ENCODE data around the gene C9orf72. TPM values are rescaled to one million over a fixed set of nuclear protein-coding genes. Genes with fewer than 3 reads are reported as not detected.

Gene C9orf72
- total and polyA plus RNA-seq, 2 of the 13 experiments (the other 11 are each of a cell fraction or from before 2014, with no cell fraction given), result 3.1 to 5.9 TPM

DNA sequence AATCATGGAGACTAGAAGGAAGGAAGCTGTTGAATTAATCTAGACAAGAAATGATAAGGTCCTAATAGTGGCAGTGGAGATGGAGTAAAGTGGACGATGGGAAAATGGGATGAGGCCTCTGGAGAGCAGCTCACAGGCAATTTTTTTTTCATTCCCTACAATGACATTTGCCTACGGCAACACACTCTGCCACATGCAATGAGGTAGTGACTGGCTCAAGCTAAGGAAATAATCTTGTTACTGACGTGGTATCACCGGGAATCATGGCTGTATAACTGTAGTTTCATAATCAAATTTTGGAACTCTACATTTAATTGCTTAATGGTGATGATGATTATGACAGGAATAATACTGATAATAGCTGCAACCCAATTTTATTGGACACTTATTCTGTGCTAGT, 31.5 kb downstream of the C9orf72 start (continued):
- TF ChIP-seq KAT8 (CRISPR knock-in tag; IDR thresholded peaks at IDR 0.05) (no peak), RELA (CRISPR knock-in tag; IDR thresholded peaks at IDR 0.05) (no peak), NONO (IDR thresholded peaks at IDR 0.05) (no peak), NONO (CRISPR knock-in tag; conservative IDR thresholded peaks at IDR 0.05) (no peak), ZNF777 (CRISPR knock-in tag; IDR thresholded peaks at IDR 0.05) (no peak)
- TF ChIP-seq, protein P1, sequence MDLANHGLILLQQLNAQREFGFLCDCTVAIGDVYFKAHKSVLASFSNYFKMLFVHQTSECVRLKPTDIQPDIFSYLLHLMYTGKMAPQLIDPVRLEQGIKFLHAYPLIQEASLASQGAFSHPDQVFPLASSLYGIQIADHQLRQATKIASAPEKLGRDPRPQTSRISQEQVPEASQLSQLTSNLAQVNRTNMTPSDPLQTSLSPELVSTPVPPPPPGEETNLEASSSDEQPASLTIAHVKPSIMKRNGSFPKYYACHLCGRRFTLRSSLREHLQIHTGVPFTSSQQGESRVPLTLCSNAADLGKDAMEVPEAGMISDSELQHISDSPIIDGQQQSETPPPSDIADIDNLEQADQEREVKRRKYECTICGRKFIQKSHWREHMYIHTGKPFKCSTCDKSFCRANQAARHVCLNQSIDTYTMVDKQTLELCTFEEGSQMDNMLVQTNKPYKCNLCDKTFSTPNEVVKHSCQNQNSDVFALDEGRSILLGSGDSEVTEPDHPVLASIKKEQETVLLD (CRISPR knock-in tag; IDR thresholded peaks at IDR 0.05; ENCODE audit: low read depth), result no peak

DNA sequence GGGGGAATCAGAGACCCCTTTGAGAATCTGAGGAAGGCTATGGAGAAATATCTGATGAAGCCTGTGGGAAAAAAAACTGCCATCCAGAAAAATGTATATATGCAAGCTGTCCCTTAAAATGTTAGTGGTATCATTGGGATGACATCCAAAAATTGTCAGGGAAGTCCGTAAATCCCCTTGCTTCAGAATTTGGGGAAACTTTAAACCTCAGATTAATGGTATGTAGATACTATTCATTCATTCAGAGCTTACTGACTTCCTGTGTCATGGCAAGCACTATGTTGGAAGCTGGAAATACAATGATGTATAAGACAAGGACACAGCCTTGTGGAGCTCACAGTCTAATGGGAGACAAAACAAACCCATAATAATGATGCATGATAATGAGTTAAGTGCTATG, 32.8 kb downstream of the C9orf72 start:
- intact Hi-C loops (cut with micrococcal nuclease; ENCODE audit: unreplicated experiment), result no loop called here
- no peak for FAIRE-seq

More for the DNA sequence above, 32.8 kb downstream of the C9orf72 start:
- Histone ChIP-seq H3K4me3 (replicated peaks in 1 of 3; ENCODE audit: insufficient read depth in 1 of 3, low read depth in 2 of 3, low read length in 3 of 3) (no peak overlapping the region), H2AFZ (ENCODE audit: low read length) (no peak overlapping the region), H3K27ac (ENCODE audit: extremely low read length, insufficient read depth, low read length) (no peak overlapping the region), H4K20me1 (ENCODE audit: insufficient read depth, low read length) (no peaks in the 10 kb centered on the region), H3K36me3 (replicated peaks in 1 of 2; ENCODE audit: control insufficient read depth in 1 of 2, insufficient read depth in 2 of 2, low read length in 2 of 2) (no peaks in the 10 kb centered on the region), H3K9me3 (ENCODE audit: low read length) (no peaks in the 10 kb centered on the region), H3K4me1 (ENCODE audit: insufficient read depth, low read length) (peaks cover 44% of the 10 kb centered on the region), H3K79me2 (ENCODE audit: insufficient read depth, low read length) (no peaks in the 10 kb centered on the region), H3K9ac (ENCODE audit: insufficient read depth, low read depth, low read length) (no peak overlapping the region), H3K27me3 (ENCODE audit: control insufficient read depth in 1 of 2, insufficient read depth in 2 of 2, low read length in 2 of 2) (no peaks in the 10 kb centered on the region), H3K4me2 (ENCODE audit: low read depth, low read length) (no peak overlapping the region)
- in situ Hi-C loops (cut with HindIII; ENCODE audit: extremely low pct_ligation_motif_present, low pct_unique_long_range_greater_than_20kb), result no loop called here
- CTCF ChIA-PET (ENCODE audit: low intra/inter-chr PET ratio, low total read pairs), result no interaction called here
- WGBS (ENCODE audit: low lambda C conversion rate), result 100% methylated on average over 1 of the region's 1 CpG
- ATAC-seq (no peak), DNase-seq (ENCODE audit: low spot score) (no peak)
- POLR2A ChIA-PET, result no interaction called here
- TF ChIP-seq, protein P2, sequence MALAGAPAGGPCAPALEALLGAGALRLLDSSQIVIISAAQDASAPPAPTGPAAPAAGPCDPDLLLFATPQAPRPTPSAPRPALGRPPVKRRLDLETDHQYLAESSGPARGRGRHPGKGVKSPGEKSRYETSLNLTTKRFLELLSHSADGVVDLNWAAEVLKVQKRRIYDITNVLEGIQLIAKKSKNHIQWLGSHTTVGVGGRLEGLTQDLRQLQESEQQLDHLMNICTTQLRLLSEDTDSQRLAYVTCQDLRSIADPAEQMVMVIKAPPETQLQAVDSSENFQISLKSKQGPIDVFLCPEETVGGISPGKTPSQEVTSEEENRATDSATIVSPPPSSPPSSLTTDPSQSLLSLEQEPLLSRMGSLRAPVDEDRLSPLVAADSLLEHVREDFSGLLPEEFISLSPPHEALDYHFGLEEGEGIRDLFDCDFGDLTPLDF (CRISPR knock-in tag; IDR thresholded peaks at IDR 0.05), result no peak
- no peak for TF ChIP-seq ZNF350 (CRISPR knock-in tag; IDR thresholded peaks at IDR 0.05; ENCODE audit: borderline replicate concordance, low read depth)
- TF ChIP-seq, protein P3, sequence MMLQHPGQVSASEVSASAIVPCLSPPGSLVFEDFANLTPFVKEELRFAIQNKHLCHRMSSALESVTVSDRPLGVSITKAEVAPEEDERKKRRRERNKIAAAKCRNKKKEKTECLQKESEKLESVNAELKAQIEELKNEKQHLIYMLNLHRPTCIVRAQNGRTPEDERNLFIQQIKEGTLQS (CRISPR knock-in tag; IDR thresholded peaks at IDR 0.05), result no peak
- no peak for TF ChIP-seq SKI (IDR thresholded peaks at IDR 0.05; ENCODE audit: partially characterized antibody)
- TF ChIP-seq KAT8 (CRISPR knock-in tag; IDR thresholded peaks at IDR 0.05), result no peak
- TF ChIP-seq, protein P4, sequence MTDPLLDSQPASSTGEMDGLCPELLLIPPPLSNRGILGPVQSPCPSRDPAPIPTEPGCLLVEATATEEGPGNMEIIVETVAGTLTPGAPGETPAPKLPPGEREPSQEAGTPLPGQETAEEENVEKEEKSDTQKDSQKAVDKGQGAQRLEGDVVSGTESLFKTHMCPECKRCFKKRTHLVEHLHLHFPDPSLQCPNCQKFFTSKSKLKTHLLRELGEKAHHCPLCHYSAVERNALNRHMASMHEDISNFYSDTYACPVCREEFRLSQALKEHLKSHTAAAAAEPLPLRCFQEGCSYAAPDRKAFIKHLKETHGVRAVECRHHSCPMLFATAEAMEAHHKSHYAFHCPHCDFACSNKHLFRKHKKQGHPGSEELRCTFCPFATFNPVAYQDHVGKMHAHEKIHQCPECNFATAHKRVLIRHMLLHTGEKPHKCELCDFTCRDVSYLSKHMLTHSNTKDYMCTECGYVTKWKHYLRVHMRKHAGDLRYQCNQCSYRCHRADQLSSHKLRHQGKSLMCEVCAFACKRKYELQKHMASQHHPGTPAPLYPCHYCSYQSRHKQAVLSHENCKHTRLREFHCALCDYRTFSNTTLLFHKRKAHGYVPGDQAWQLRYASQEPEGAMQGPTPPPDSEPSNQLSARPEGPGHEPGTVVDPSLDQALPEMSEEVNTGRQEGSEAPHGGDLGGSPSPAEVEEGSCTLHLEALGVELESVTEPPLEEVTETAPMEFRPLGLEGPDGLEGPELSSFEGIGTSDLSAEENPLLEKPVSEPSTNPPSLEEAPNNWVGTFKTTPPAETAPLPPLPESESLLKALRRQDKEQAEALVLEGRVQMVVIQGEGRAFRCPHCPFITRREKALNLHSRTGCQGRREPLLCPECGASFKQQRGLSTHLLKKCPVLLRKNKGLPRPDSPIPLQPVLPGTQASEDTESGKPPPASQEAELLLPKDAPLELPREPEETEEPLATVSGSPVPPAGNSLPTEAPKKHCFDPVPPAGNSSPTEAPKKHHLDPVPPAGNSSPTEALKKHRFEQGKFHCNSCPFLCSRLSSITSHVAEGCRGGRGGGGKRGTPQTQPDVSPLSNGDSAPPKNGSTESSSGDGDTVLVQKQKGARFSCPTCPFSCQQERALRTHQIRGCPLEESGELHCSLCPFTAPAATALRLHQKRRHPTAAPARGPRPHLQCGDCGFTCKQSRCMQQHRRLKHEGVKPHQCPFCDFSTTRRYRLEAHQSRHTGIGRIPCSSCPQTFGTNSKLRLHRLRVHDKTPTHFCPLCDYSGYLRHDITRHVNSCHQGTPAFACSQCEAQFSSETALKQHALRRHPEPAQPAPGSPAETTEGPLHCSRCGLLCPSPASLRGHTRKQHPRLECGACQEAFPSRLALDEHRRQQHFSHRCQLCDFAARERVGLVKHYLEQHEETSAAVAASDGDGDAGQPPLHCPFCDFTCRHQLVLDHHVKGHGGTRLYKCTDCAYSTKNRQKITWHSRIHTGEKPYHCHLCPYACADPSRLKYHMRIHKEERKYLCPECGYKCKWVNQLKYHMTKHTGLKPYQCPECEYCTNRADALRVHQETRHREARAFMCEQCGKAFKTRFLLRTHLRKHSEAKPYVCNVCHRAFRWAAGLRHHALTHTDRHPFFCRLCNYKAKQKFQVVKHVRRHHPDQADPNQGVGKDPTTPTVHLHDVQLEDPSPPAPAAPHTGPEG (CRISPR knock-in tag; IDR thresholded peaks at IDR 0.05), result no peak
- no TSS peak for BruUV-seq (replicated peaks)

Data from HepG2 (cell line).